C4-2B (cell line): ENCODE measurements around the gene ADCY2.

Experiments used
- ZFX ChIP-seq: fragments of 450-650 bp; IDR thresholded peaks from 2 replicates; pipeline ENCODE4 v1.6.1; 2017
- TF ChIP-seq, protein P1 (sequence below): fragments of 450-650 bp; conservative IDR thresholded peaks from 2 replicates; pipeline ENCODE4 v1.5.1; 2017; ENCODE audit warnings: mild to moderate bottlenecking

DNA sequence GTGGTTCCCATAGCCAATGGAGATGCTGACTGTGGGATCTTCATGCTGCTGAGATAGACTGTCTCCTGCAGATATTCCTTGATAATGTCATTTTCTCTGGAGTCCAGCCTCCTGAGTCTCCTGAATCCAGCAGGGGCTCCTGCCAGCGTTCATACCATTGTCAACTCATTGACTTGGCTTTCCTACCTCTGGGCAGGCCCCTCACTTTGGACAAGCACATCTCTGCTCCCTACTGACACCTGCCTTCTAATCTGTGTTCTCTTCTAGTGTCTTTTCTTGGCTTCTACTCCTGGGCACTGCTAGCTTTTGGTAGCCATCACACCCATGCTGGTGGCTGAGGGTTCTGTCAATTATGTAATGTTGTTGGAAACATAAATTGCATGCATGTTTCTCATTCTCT lies 138.0 kb downstream of the ADCY2 start:
- TF ChIP-seq, protein P1, sequence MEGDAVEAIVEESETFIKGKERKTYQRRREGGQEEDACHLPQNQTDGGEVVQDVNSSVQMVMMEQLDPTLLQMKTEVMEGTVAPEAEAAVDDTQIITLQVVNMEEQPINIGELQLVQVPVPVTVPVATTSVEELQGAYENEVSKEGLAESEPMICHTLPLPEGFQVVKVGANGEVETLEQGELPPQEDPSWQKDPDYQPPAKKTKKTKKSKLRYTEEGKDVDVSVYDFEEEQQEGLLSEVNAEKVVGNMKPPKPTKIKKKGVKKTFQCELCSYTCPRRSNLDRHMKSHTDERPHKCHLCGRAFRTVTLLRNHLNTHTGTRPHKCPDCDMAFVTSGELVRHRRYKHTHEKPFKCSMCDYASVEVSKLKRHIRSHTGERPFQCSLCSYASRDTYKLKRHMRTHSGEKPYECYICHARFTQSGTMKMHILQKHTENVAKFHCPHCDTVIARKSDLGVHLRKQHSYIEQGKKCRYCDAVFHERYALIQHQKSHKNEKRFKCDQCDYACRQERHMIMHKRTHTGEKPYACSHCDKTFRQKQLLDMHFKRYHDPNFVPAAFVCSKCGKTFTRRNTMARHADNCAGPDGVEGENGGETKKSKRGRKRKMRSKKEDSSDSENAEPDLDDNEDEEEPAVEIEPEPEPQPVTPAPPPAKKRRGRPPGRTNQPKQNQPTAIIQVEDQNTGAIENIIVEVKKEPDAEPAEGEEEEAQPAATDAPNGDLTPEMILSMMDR = no peak
- no peak for TF ChIP-seq ZFX
